ENCODE results near the gene PALB2.

The PALB2 gene

DNA sequence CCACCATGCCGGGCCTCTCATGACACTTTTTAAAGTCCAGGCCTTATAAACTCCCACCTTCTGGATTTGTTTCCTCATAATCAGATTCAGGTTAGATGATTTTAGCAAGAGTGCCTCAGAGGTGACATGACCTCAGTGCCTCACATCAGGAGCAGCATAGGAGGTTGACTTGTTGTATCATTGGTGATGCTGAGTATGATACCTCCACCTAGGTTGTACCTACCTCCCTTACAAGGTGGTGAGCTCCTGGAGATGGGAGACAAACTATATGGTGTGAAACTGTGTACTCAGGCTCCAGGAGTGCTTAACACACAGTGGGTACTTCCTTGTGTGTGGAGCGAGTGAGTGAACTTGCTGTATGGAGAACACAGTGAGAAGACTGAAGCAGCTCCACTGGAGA, 63.6 kb downstream of the PALB2 start:
- no peaks in the 10 kb centered on the region for H3K27me3 ChIP-seq (replicated peaks)
- H3K27ac ChIP-seq = no peak overlapping the region
- peaks cover 44% of the 10 kb centered on the region for H3K36me3 ChIP-seq (replicated peaks)
- no peak overlapping the region for H3K4me3 ChIP-seq (ENCODE audit: low read depth, low read length)
- in situ Hi-C loops (cut with HindIII; ENCODE audit: low pct_ligation_motif_present, low sequenced_read_pairs) = no loop called here
- no peak for DNase-seq
- TF ChIP-seq, protein P1, sequence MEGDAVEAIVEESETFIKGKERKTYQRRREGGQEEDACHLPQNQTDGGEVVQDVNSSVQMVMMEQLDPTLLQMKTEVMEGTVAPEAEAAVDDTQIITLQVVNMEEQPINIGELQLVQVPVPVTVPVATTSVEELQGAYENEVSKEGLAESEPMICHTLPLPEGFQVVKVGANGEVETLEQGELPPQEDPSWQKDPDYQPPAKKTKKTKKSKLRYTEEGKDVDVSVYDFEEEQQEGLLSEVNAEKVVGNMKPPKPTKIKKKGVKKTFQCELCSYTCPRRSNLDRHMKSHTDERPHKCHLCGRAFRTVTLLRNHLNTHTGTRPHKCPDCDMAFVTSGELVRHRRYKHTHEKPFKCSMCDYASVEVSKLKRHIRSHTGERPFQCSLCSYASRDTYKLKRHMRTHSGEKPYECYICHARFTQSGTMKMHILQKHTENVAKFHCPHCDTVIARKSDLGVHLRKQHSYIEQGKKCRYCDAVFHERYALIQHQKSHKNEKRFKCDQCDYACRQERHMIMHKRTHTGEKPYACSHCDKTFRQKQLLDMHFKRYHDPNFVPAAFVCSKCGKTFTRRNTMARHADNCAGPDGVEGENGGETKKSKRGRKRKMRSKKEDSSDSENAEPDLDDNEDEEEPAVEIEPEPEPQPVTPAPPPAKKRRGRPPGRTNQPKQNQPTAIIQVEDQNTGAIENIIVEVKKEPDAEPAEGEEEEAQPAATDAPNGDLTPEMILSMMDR (IDR thresholded peaks at IDR 0.05; ENCODE audit: low read depth, low read length, missing control alignments) = no peak

DNA sequence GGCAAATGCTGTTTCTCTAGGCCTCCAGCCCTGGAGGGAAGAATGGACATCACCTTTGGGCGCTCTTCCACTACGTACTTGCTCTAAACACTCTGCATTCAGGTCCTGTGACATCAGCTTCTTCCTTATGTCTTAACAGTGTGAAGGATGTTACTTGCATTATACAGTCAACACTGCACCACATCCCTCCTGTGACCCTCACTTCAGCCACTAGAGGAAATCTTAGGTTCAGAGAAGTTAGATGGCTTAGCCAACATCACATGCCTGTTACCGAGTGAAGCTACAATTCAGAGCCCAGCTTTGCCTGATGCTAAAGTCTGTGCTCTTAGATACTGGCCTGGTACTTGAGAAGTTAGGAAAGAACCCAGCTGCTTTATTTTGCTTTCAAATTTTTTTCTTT, 65.3 kb downstream of the PALB2 start:
- in situ Hi-C loops (cut with HindIII; ENCODE audit: low pct_ligation_motif_present, low sequenced_read_pairs) = no loop called here
- Histone ChIP-seq H3K36me3 (replicated peaks) (peaks cover 50% of the 10 kb centered on the region), H3K4me3 (ENCODE audit: low read depth, low read length) (no peak overlapping the region), H3K27ac (no peak overlapping the region), H3K27me3 (replicated peaks) (no peaks in the 10 kb centered on the region)
- TF ChIP-seq, protein P1 (IDR thresholded peaks at IDR 0.05; ENCODE audit: low read depth, low read length, missing control alignments) = no peak
- no peak for DNase-seq

DNA sequence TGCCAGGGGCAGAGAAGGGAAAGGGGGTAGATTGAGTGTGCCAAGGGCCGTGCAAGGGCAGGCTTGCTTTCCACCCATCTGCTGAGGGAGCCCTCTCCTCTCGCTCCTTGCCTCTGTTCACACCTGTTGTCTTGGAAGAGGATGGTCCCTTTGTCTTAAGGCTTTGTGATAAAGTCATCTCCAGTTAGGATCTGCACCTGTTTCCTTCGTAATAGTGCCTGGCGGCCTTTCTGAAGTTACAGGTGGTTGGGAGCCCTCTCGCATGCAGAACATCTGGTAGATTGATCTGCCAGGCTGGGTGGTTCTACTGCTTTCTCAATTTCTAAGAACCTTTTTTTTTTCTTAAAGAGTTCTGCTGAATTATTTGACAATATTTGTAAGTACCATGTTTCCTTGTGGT, 67.3 kb downstream of the PALB2 start:
- TF ChIP-seq, protein P1 (IDR thresholded peaks at IDR 0.05; ENCODE audit: low read depth, low read length, missing control alignments) = no peak

DNA sequence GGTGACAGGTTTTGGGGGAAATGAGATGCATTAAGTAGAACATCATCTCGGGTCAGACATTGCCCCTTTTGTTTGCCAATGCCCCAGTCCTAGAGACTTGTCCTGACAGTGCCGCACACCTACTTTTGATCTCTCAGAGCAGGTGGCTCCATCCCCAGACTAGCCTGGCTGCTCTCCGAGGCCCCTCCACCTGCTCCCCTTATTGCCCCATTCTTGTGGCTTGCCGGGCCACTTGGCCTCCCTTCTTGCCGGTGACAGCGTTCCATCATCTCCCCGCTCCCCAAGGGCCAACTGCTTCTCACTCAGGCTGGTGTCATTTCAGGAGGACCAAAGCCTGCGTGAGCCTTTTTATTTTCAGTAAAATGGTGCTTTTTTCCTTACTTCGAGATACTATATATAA, 68.7 kb downstream of the PALB2 start:
- H3K27ac ChIP-seq = no peak overlapping the region
- in situ Hi-C loops (cut with HindIII; ENCODE audit: low pct_ligation_motif_present, low sequenced_read_pairs) = no loop called here
- no peak for DNase-seq
- TF ChIP-seq, protein P1 (IDR thresholded peaks at IDR 0.05; ENCODE audit: low read depth, low read length, missing control alignments) = no peak
- H3K36me3 ChIP-seq (replicated peaks) = peaks cover 60% of the 10 kb centered on the region
- no peaks in the 10 kb centered on the region for H3K27me3 ChIP-seq (replicated peaks)
- no peak overlapping the region for H3K4me3 ChIP-seq (ENCODE audit: low read depth, low read length)

More for the DNA sequence above, 67.3 kb downstream of the PALB2 start:
- H3K36me3 ChIP-seq (replicated peaks) = peaks cover 50% of the 10 kb centered on the region
- in situ Hi-C loops (cut with HindIII; ENCODE audit: low pct_ligation_motif_present, low sequenced_read_pairs) = no loop called here
- no peak overlapping the region for H3K4me3 ChIP-seq (ENCODE audit: low read depth, low read length)
- H3K27me3 ChIP-seq (replicated peaks) = no peaks in the 10 kb centered on the region
- H3K27ac ChIP-seq = no peak overlapping the region
- DNase-seq = no peak

DNA sequence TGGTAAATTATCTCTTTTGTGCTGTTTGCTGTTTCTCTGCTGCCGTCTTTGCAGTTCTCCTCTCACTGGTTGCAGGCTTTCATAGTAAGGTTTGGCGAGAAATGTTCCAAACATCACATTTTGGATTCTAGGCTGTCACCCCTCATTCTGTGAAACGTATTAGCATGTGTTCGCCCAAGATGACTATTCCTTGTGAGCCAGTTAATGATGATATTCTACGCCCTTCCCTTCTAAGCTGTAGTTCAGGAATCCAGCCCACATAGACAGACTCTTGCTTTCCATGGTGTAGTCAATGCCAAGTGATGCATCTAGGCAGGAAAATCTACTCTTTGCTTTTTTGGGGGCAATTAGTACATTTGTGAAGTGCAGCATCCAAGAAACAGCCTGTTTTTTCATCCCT, 69.2 kb downstream of the PALB2 start:
- in situ Hi-C loops (cut with HindIII; ENCODE audit: low pct_ligation_motif_present, low sequenced_read_pairs) = no loop called here
- Histone ChIP-seq H3K27me3 (replicated peaks) (no peaks in the 10 kb centered on the region), H3K27ac (no peak overlapping the region), H3K36me3 (replicated peaks) (peaks cover 63% of the 10 kb centered on the region), H3K4me3 (ENCODE audit: low read depth, low read length) (no peak overlapping the region)
- TF ChIP-seq, protein P1 (IDR thresholded peaks at IDR 0.05; ENCODE audit: low read depth, low read length, missing control alignments) = no peak
- no peak for DNase-seq

DNA sequence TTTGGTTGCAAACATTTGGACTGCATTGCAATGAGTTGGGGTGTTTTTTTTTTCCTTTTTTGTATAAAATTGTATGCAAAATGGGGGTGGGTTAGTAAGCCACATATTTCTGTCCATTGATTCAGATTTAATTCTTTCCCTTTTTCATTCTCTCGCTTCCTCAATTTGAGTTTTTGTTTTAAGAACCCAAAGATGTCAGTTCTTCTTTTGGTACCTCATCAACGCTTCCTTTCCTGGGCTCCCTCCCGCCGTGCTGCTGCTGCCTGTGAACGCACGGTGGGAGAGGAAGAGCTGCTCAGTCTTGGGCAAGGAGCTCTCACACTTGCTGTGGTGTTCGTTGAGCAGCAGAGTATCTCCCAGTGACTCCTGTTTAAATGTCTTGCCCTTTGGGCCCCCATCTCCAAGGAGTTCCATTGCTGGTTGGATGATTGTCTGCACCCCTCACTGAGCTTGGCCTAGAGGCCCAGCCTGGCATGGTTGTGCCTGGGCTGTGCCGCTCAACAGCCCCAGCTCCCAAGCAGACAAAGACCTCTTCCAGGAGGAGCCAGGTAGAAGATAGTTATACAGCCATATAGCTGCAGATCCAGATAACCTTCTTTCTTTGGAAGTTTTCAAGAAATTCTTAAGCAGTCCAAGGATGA, 70.0 kb downstream of the PALB2 start:
- in situ Hi-C loops (cut with HindIII; ENCODE audit: low pct_ligation_motif_present, low sequenced_read_pairs) = no loop called here

More for the DNA sequence above, 70.0 kb downstream of the PALB2 start:
- Histone ChIP-seq H3K27me3 (replicated peaks) (no peaks in the 10 kb centered on the region), H3K36me3 (replicated peaks) (peaks cover 70% of the 10 kb centered on the region), H3K4me3 (ENCODE audit: low read depth, low read length) (no peak overlapping the region), H3K27ac (no peak overlapping the region)
- no peak for DNase-seq
- TF ChIP-seq, protein P1 (IDR thresholded peaks at IDR 0.05; ENCODE audit: low read depth, low read length, missing control alignments) = no peak

All from brain microvascular endothelial cell (primary cell).